HG03060 (cell line): Measurements from ENCODE around the gene EIF4E2.
"Not testable (repeated sequence)": the region's sequence is repeated elsewhere in the genome, so short reads cannot be mapped to it uniquely, and the experiment has no call there.

ENCODE experiments used
- ATAC-seq: cut with Tn5 transposase; IDR thresholded peaks from one replicate; pipeline ENCODE4 v1.9.1; 2021; ENCODE audit warnings: low read depth, moderate number of reproducible peaks; ENCODE audit not compliant: unreplicated experiment

Gene EIF4E2

GRCh38 chr2:232556426-232556825 is 5.9 kb downstream of the EIF4E2 start:
- no peak for ATAC-seq

- no peak for ATAC-seq
Measured at GRCh38 chr2:232562515-232563151, 12.1 kb downstream of the EIF4E2 start.

- no peak for ATAC-seq
Measured at GRCh38 chr2:232563580-232563979, 13.1 kb downstream of the EIF4E2 start.

- ATAC-seq = no peak
Measured at GRCh38 chr2:232567721-232568120, 17.2 kb downstream of the EIF4E2 start.

GRCh38 chr2:232568161-232568560 is 17.7 kb downstream of the EIF4E2 start:
- no peak for ATAC-seq

- ATAC-seq = no peak
Measured at GRCh38 chr2:232569541-232569940, 19.1 kb downstream of the EIF4E2 start.

- ATAC-seq = not testable (repeated sequence)
Measured at GRCh38 chr2:232570481-232570880, 20.0 kb downstream of the EIF4E2 start.

- no peak for ATAC-seq
Measured at GRCh38 chr2:232571026-232571474, 20.6 kb downstream of the EIF4E2 start.

- ATAC-seq = no peak
Measured at GRCh38 chr2:232573042-232573441, 22.6 kb downstream of the EIF4E2 start.

- ATAC-seq = no peak
Measured at GRCh38 chr2:232573771-232574435, 23.4 kb downstream of the EIF4E2 start.

GRCh38 chr2:232574674-232575403 is 24.4 kb downstream of the EIF4E2 start:
- no peak for ATAC-seq

- no peak for ATAC-seq
Measured at GRCh38 chr2:232575404-232575746, 24.9 kb downstream of the EIF4E2 start.

- no peak for ATAC-seq
Measured at GRCh38 chr2:232576995-232577394, 26.5 kb downstream of the EIF4E2 start.

- ATAC-seq = no peak
Measured at GRCh38 chr2:232577841-232578240, 27.4 kb downstream of the EIF4E2 start.

GRCh38 chr2:232578626-232579025 is 28.1 kb downstream of the EIF4E2 start:
- ATAC-seq = no peak

- no peak for ATAC-seq
Measured at GRCh38 chr2:232580648-232580981, 30.1 kb downstream of the EIF4E2 start.

- no peak for ATAC-seq
Measured at GRCh38 chr2:232581725-232582124, 31.2 kb downstream of the EIF4E2 start.

- no peak for ATAC-seq
Measured at GRCh38 chr2:232584238-232584637, 33.7 kb downstream of the EIF4E2 start.

GRCh38 chr2:232586943-232587505 is 36.5 kb downstream of the EIF4E2 start:
- no peak for ATAC-seq

GRCh38 chr2:232587512-232587911 is 37.0 kb downstream of the EIF4E2 start:
- ATAC-seq = no peak

GRCh38 chr2:232588031-232588430 is 37.5 kb downstream of the EIF4E2 start:
- ATAC-seq = no peak
